Measurements from ENCODE around the gene MAP2K3. TPM values are rescaled to one million over a fixed set of nuclear protein-coding genes. Genes with fewer than 3 reads are reported as not detected.
"Not testable (repeated sequence)": the region's sequence is repeated elsewhere in the genome, so short reads cannot be mapped to it uniquely, and the experiment has no call there.

MAP2K3 gene
- polyA plus RNA-seq, 1 donor from 2014 or later: 5.3 TPM

DNA sequence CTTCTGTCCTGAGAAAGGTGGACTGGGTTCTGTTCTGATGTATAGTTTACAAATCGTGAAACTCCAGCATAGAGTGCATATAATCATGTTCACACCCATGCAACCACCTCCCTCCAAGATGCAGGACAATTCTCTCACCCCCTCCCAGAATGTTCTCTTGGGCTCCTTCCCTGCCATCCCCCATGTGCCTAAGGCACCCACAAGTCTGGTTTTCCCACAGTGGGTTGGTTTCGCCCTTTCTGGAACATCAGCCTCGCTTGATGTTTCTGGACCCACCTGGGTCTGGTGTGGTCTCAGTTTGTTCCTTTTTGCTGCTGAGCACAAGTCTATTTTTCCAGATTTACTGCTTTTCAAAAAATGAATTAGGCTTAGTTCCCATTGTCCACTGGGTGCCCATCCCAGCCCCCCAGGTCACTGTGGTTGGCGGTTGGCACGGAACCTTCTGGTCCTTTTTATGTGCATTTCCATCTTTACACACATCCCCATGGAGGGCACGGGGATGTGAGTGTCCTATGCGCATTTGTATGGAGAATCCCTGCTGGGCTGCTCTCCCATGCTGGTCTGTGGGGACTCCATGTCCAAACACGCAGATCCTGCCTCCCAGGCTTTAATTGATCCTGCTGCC is 19.0 kb downstream of the MAP2K3 start:
- no peaks in the 10 kb centered on the region for H3K9me2 ChIP-seq (ENCODE audit: insufficient read depth, low read length)
- no peaks in the 10 kb centered on the region for H3K9me3 ChIP-seq (ENCODE audit: low read length)
- H4K20me1 ChIP-seq (ENCODE audit: insufficient read depth): no peaks in the 10 kb centered on the region
- no peak overlapping the region for H3K4me3 ChIP-seq (ENCODE audit: low read length)
- H3K27me3 ChIP-seq (ENCODE audit: insufficient read depth, low read depth, low read length): no peaks in the 10 kb centered on the region
- no peak for TF ChIP-seq EZH2 (IDR thresholded peaks at IDR 0.05; ENCODE audit: borderline replicate concordance, insufficient read depth, low read length, poor library complexity, severe bottlenecking)
- no peak for TF ChIP-seq TAF1 (IDR thresholded peaks at IDR 0.05; ENCODE audit: low read depth)
- no peaks in the 10 kb centered on the region for H3F3A ChIP-seq (ENCODE audit: insufficient read depth, low read length, poor library complexity, severe bottlenecking)
- H3K79me2 ChIP-seq (replicated peaks; ENCODE audit: insufficient read depth, low read length): no peaks in the 10 kb centered on the region
- no peak overlapping the region for H3K9ac ChIP-seq (ENCODE audit: low read length)
- H3K36me3 ChIP-seq (ENCODE audit: insufficient read depth, low read length): no peaks in the 10 kb centered on the region
- no peak overlapping the region for H2AFZ ChIP-seq (ENCODE audit: low read depth, low read length)
- no peak overlapping the region for H3K27ac ChIP-seq (ENCODE audit: low read length)
- no peak overlapping the region for H3K4me2 ChIP-seq (ENCODE audit: low read length)

GRCh38 chr17:21304091-21304490 is 19.6 kb downstream of the MAP2K3 start:
- Histone ChIP-seq H3K27ac (ENCODE audit: low read length) (no peak overlapping the region), H3K79me2 (replicated peaks; ENCODE audit: insufficient read depth, low read length) (no peaks in the 10 kb centered on the region), H3K9me3 (ENCODE audit: low read length) (no peaks in the 10 kb centered on the region), H2AFZ (ENCODE audit: low read depth, low read length) (no peak overlapping the region), H3K4me2 (ENCODE audit: low read length) (no peak overlapping the region), H3K36me3 (ENCODE audit: insufficient read depth, low read length) (no peaks in the 10 kb centered on the region), H3K27me3 (ENCODE audit: insufficient read depth, low read depth, low read length) (no peaks in the 10 kb centered on the region), H3K9ac (ENCODE audit: low read length) (no peak overlapping the region), H3K4me3 (ENCODE audit: low read length) (no peak overlapping the region), H3K9me2 (ENCODE audit: insufficient read depth, low read length) (no peaks in the 10 kb centered on the region), H3F3A (ENCODE audit: insufficient read depth, low read length, poor library complexity, severe bottlenecking) (no peaks in the 10 kb centered on the region), H4K20me1 (ENCODE audit: insufficient read depth) (no peaks in the 10 kb centered on the region)
- TF ChIP-seq MXI1 (conservative IDR thresholded peaks at IDR 0.05; ENCODE audit: poor library complexity, severe bottlenecking) (no peak), REST (IDR thresholded peaks at IDR 0.05; ENCODE audit: borderline replicate concordance) (no peak), POLR2AphosphoS5 (IDR thresholded peaks at IDR 0.05) (no peak), EP300 (conservative IDR thresholded peaks at IDR 0.05; ENCODE audit: poor library complexity, severe bottlenecking) (no peak)

GRCh38 chr17:21304551-21305151 is 20.1 kb downstream of the MAP2K3 start:
- not testable (repeated sequence) for H3K27ac ChIP-seq (ENCODE audit: low read length); H3K79me2 ChIP-seq (replicated peaks; ENCODE audit: insufficient read depth, low read length); H3K4me3 ChIP-seq (ENCODE audit: low read length); H3K27me3 ChIP-seq (ENCODE audit: insufficient read depth, low read depth, low read length); H3K4me2 ChIP-seq (ENCODE audit: low read length); H2AFZ ChIP-seq (ENCODE audit: low read depth, low read length); H4K20me1 ChIP-seq (ENCODE audit: insufficient read depth); H3K36me3 ChIP-seq (ENCODE audit: insufficient read depth, low read length); H3F3A ChIP-seq (ENCODE audit: insufficient read depth, low read length, poor library complexity, severe bottlenecking); H3K9me2 ChIP-seq (ENCODE audit: insufficient read depth, low read length); H3K9ac ChIP-seq (ENCODE audit: low read length); H3K9me3 ChIP-seq (ENCODE audit: low read length)

GRCh38 chr17:21305431-21306180 is 21.1 kb downstream of the MAP2K3 start:
- not testable (repeated sequence) for H4K20me1 ChIP-seq (ENCODE audit: insufficient read depth); H3K79me2 ChIP-seq (replicated peaks; ENCODE audit: insufficient read depth, low read length); H3K9me2 ChIP-seq (ENCODE audit: insufficient read depth, low read length); H3K27ac ChIP-seq (ENCODE audit: low read length); H2AFZ ChIP-seq (ENCODE audit: low read depth, low read length); H3F3A ChIP-seq (ENCODE audit: insufficient read depth, low read length, poor library complexity, severe bottlenecking); H3K27me3 ChIP-seq (ENCODE audit: insufficient read depth, low read depth, low read length); H3K9me3 ChIP-seq (ENCODE audit: low read length); H3K4me3 ChIP-seq (ENCODE audit: low read length); H3K4me2 ChIP-seq (ENCODE audit: low read length); H3K9ac ChIP-seq (ENCODE audit: low read length); H3K36me3 ChIP-seq (ENCODE audit: insufficient read depth, low read length)

- not testable (repeated sequence) for H3K27ac ChIP-seq (ENCODE audit: low read length); H3F3A ChIP-seq (ENCODE audit: insufficient read depth, low read length, poor library complexity, severe bottlenecking); H3K4me3 ChIP-seq (ENCODE audit: low read length); H4K20me1 ChIP-seq (ENCODE audit: insufficient read depth); H3K27me3 ChIP-seq (ENCODE audit: insufficient read depth, low read depth, low read length); H3K4me2 ChIP-seq (ENCODE audit: low read length); H3K36me3 ChIP-seq (ENCODE audit: insufficient read depth, low read length); H3K9ac ChIP-seq (ENCODE audit: low read length); H3K79me2 ChIP-seq (replicated peaks; ENCODE audit: insufficient read depth, low read length); H3K9me2 ChIP-seq (ENCODE audit: insufficient read depth, low read length); H3K9me3 ChIP-seq (ENCODE audit: low read length); H2AFZ ChIP-seq (ENCODE audit: low read depth, low read length)
These were observed 22.2 kb downstream of the MAP2K3 start for GRCh38 chr17:21306611-21307272.

All from neural cell (in vitro differentiated cells).